ENCODE results near the gene PNMA1.
A peak's percentile ranks its signal among the peaks of the same experiment; 100 is the strongest.
"Not testable (repeated sequence)": the region's sequence is repeated elsewhere in the genome, so short reads cannot be mapped to it uniquely, and the experiment has no call there.

Gene PNMA1

GRCh38 chr14:73718418-73719251, 4.5 kb upstream of the PNMA1 start:
- Histone ChIP-seq H3K4me3 (ENCODE audit: low read length) (no peak overlapping the region), H3K9ac (ENCODE audit: low read depth, low read length) (no peak overlapping the region), H3K9me3 (replicated peaks; ENCODE audit: low read length) (no peaks in the 10 kb centered on the region), H3K36me3 (ENCODE audit: insufficient read depth, low read length) (peaks cover 63% of the 10 kb centered on the region), H3K4me1 (ENCODE audit: control insufficient read depth, insufficient read depth, low read length) (peaks cover 18% of the 10 kb centered on the region), H3K27me3 (ENCODE audit: control insufficient read depth, insufficient read depth, low read length) (no peaks in the 10 kb centered on the region), H3K4me2 (ENCODE audit: low read length) (no peak overlapping the region)

- H3K4me1 ChIP-seq (ENCODE audit: control insufficient read depth, insufficient read depth, low read length) = peaks cover 10% of the 10 kb centered on the region
These were observed 3.7 kb upstream of the PNMA1 start for GRCh38 chr14:73717711-73718417.

GRCh38 chr14:73717266-73717665, 3.1 kb upstream of the PNMA1 start:
- Histone ChIP-seq H3K36me3 (ENCODE audit: insufficient read depth, low read length) (peaks cover 58% of the 10 kb centered on the region), H3K4me3 (ENCODE audit: low read length) (no peak overlapping the region), H3K9me3 (replicated peaks; ENCODE audit: low read length) (no peaks in the 10 kb centered on the region), H3K4me1 (ENCODE audit: control insufficient read depth, insufficient read depth, low read length) (peaks cover 8% of the 10 kb centered on the region), H3K4me2 (ENCODE audit: low read length) (no peak overlapping the region), H3K27me3 (ENCODE audit: control insufficient read depth, insufficient read depth, low read length) (no peaks in the 10 kb centered on the region), H3K9ac (ENCODE audit: low read depth, low read length) (no peak overlapping the region)

More at GRCh38 chr14:73717711-73718417, 3.7 kb upstream of the PNMA1 start:
- Histone ChIP-seq H3K36me3 (ENCODE audit: insufficient read depth, low read length) (peaks cover 63% of the 10 kb centered on the region), H3K9me3 (replicated peaks; ENCODE audit: low read length) (no peaks in the 10 kb centered on the region), H3K9ac (ENCODE audit: low read depth, low read length) (no peak overlapping the region), H3K4me3 (ENCODE audit: low read length) (no peak overlapping the region), H3K27me3 (ENCODE audit: control insufficient read depth, insufficient read depth, low read length) (no peaks in the 10 kb centered on the region), H3K4me2 (ENCODE audit: low read length) (no peak overlapping the region)

DNA sequence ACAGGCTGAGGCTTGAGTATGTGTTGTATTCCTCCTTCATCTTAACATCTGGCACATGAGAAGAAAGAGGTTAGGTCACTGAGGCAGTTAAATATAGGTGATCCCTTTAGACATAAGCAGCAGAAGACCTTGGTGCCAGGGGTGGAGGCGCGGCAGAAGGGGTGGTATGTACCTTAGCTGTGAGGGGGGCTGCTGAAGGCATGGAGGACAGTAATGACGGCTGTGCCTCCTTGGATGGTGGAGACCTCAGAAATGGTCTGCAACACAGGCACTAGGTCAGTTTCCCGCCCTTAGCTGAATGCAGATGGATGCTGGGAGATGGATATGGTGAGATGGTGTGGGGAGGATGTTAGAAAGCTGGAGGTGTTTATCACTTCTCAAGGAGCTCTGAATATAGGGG, 1.5 kb upstream of the PNMA1 start:
- H3K4me1 ChIP-seq (ENCODE audit: control insufficient read depth, insufficient read depth, low read length) = peaks cover 15% of the 10 kb centered on the region
- H3K4me3 ChIP-seq (ENCODE audit: low read length) = no peak overlapping the region
- no peaks in the 10 kb centered on the region for H3K9me3 ChIP-seq (replicated peaks; ENCODE audit: low read length)
- H3K4me2 ChIP-seq (ENCODE audit: low read length) = no peak overlapping the region
- H3K9ac ChIP-seq (ENCODE audit: low read depth, low read length) = no peak overlapping the region
- H3K27me3 ChIP-seq (ENCODE audit: control insufficient read depth, insufficient read depth, low read length) = no peaks in the 10 kb centered on the region
- peaks cover 42% of the 10 kb centered on the region for H3K36me3 ChIP-seq (ENCODE audit: insufficient read depth, low read length)

DNA sequence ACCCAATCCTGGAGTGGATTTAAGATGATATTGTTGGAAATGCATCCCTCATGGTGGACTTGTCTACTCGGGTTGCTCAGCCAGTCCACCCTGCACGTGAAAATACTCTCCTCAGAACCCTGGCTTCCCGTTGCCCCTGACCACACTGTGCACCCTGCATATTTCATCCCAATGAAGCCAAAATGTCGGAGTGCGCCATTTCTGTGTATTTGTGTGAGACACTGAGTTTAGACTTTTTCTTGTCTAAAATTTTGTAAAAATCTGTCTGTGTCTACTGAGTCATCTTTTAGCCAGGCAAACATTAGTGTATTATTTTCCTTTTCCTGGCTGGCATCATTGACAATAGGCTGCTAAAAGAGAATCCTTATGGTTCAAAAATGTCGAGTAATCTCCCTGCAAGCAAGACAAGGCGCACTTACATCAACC, 485 bp upstream of the PNMA1 start:
- Histone ChIP-seq H3K36me3 (ENCODE audit: insufficient read depth, low read length) (peaks cover 35% of the 10 kb centered on the region), H3K4me3 (ENCODE audit: low read length) (peak overlapping the region; percentile 89), H3K9ac (ENCODE audit: low read depth, low read length) (peak overlapping the region; percentile 90), H3K4me1 (ENCODE audit: control insufficient read depth, insufficient read depth, low read length) (peaks cover 15% of the 10 kb centered on the region), H3K9me3 (replicated peaks; ENCODE audit: low read length) (no peaks in the 10 kb centered on the region), H3K27me3 (ENCODE audit: control insufficient read depth, insufficient read depth, low read length) (no peaks in the 10 kb centered on the region), H3K4me2 (ENCODE audit: low read length) (peak overlapping the region; percentile 94)

- Histone ChIP-seq H3K27me3 (ENCODE audit: control insufficient read depth, insufficient read depth, low read length) (no peaks in the 10 kb centered on the region), H3K9me3 (replicated peaks; ENCODE audit: low read length) (no peaks in the 10 kb centered on the region), H3K9ac (ENCODE audit: low read depth, low read length) (peak overlapping the region; percentile 90), H3K4me1 (ENCODE audit: control insufficient read depth, insufficient read depth, low read length) (peaks cover 15% of the 10 kb centered on the region), H3K4me2 (ENCODE audit: low read length) (peak overlapping the region; percentile 94), H3K36me3 (ENCODE audit: insufficient read depth, low read length) (peaks cover 24% of the 10 kb centered on the region), H3K4me3 (ENCODE audit: low read length) (peak overlapping the region; percentile 89)
These were observed 880 bp downstream of the PNMA1 start for GRCh38 chr14:73713206-73713802.

GRCh38 chr14:73712540-73713180, 1.5 kb downstream of the PNMA1 start:
- no peaks in the 10 kb centered on the region for H3K9me3 ChIP-seq (replicated peaks; ENCODE audit: low read length)
- peaks cover 18% of the 10 kb centered on the region for H3K36me3 ChIP-seq (ENCODE audit: insufficient read depth, low read length)
- H3K4me2 ChIP-seq (ENCODE audit: low read length) = peak overlapping the region; percentile 94
- H3K27me3 ChIP-seq (ENCODE audit: control insufficient read depth, insufficient read depth, low read length) = no peaks in the 10 kb centered on the region
- H3K4me1 ChIP-seq (ENCODE audit: control insufficient read depth, insufficient read depth, low read length) = peaks cover 15% of the 10 kb centered on the region
- peak overlapping the region; percentile 90 for H3K9ac ChIP-seq (ENCODE audit: low read depth, low read length)
- peak overlapping the region; percentile 89 for H3K4me3 ChIP-seq (ENCODE audit: low read length)

- no peaks in the 10 kb centered on the region for H3K9me3 ChIP-seq (replicated peaks; ENCODE audit: low read length)
- peaks cover 12% of the 10 kb centered on the region for H3K36me3 ChIP-seq (ENCODE audit: insufficient read depth, low read length)
- H3K27me3 ChIP-seq (ENCODE audit: control insufficient read depth, insufficient read depth, low read length) = no peaks in the 10 kb centered on the region
- peak overlapping the region; percentile 90 for H3K9ac ChIP-seq (ENCODE audit: low read depth, low read length)
- peak overlapping the region; percentile 89 for H3K4me3 ChIP-seq (ENCODE audit: low read length)
- peaks cover 15% of the 10 kb centered on the region for H3K4me1 ChIP-seq (ENCODE audit: control insufficient read depth, insufficient read depth, low read length)
- H3K4me2 ChIP-seq (ENCODE audit: low read length) = peak overlapping the region; percentile 94
These were observed 2.1 kb downstream of the PNMA1 start for GRCh38 chr14:73712071-73712506.

DNA sequence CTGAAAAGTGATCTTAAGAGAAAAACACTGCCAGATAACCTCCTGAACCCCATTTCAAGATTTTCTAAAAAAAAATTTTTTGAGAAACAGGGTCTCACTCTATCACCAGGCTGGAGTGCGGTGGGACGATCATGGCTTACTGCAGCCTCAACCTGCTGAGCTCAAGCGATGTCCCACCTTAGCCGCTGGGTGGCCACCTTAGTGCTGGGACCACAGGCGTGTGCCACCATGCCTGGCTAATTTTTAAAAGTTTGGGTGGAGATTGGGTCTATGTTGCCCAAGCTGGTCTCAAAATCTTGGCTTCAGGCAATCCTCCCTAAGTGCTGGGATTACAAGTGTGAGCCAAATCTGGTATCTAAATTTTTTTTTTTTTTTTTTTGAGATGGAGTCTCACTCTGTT, 3.4 kb downstream of the PNMA1 start:
- no peak overlapping the region for H3K9ac ChIP-seq (ENCODE audit: low read depth, low read length)
- H3K4me1 ChIP-seq (ENCODE audit: control insufficient read depth, insufficient read depth, low read length) = peaks cover 15% of the 10 kb centered on the region
- peaks cover 2% of the 10 kb centered on the region for H3K36me3 ChIP-seq (ENCODE audit: insufficient read depth, low read length)

DNA sequence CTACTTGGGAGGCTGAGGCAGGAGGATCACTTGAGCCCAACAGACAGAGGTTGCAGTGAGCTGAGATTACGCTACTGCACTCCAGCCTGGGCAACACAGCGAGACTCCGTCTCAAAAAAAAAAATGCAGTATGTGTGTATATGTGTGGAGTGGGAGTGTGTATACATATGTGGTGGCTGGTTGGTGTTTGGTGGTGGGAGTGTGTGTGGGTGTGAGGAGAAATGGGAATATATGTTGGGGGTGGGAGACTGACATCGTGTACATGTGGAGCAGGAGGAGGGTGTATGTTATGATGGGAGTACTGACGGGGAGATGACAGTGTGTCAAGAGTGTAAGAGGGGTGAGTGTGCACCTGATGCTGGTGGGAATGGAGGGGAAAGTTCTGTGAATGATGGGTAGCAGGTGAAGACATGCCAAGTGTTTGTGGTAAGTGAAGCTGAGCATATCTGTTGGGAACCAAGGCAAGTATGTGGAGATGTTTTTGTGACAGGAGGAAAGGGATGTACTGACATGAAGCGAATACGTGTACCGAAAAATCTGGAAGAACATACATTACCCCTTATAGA, 4.2 kb downstream of the PNMA1 start:
- Histone ChIP-seq H3K27me3 (ENCODE audit: control insufficient read depth, insufficient read depth, low read length) (no peaks in the 10 kb centered on the region), H3K36me3 (ENCODE audit: insufficient read depth, low read length) (no peaks in the 10 kb centered on the region), H3K4me1 (ENCODE audit: control insufficient read depth, insufficient read depth, low read length) (peaks cover 14% of the 10 kb centered on the region)

More for the DNA sequence above, 3.4 kb downstream of the PNMA1 start:
- no peak overlapping the region for H3K4me2 ChIP-seq (ENCODE audit: low read length)
- no peaks in the 10 kb centered on the region for H3K27me3 ChIP-seq (ENCODE audit: control insufficient read depth, insufficient read depth, low read length)
- no peaks in the 10 kb centered on the region for H3K9me3 ChIP-seq (replicated peaks; ENCODE audit: low read length)
- no peak overlapping the region for H3K4me3 ChIP-seq (ENCODE audit: low read length)

GRCh38 chr14:73708076-73708475, 6.1 kb downstream of the PNMA1 start:
- not testable (repeated sequence) for H3K27me3 ChIP-seq (ENCODE audit: control insufficient read depth, insufficient read depth, low read length); H3K4me3 ChIP-seq (ENCODE audit: low read length); H3K4me1 ChIP-seq (ENCODE audit: control insufficient read depth, insufficient read depth, low read length); H3K4me2 ChIP-seq (ENCODE audit: low read length); H3K36me3 ChIP-seq (ENCODE audit: insufficient read depth, low read length); H3K9me3 ChIP-seq (replicated peaks; ENCODE audit: low read length); H3K9ac ChIP-seq (ENCODE audit: low read depth, low read length)

More for the DNA sequence above, 4.2 kb downstream of the PNMA1 start:
- H3K4me2 ChIP-seq (ENCODE audit: low read length) = no peak overlapping the region
- H3K9ac ChIP-seq (ENCODE audit: low read depth, low read length) = no peak overlapping the region
- H3K4me3 ChIP-seq (ENCODE audit: low read length) = no peak overlapping the region
- no peaks in the 10 kb centered on the region for H3K9me3 ChIP-seq (replicated peaks; ENCODE audit: low read length)

Data from skeletal muscle satellite cell (primary cell).